ENCODE data around the gene MDN1. TPM values are rescaled to one million over a fixed set of nuclear protein-coding genes. Genes with fewer than 3 reads are reported as not detected.

MDN1 gene
- total RNA-seq, 4 donors from 2014 or later: 18.1 to 26.0 (median 19.5) TPM

GRCh38 chr6:89610149-89610642, 209.4 kb downstream of the MDN1 start:
- DNase-seq (ENCODE audit: extremely low spot score): no peak
- no peak overlapping the region for H3K4me3 ChIP-seq
- peaks cover 0 to 22% (median 10%) of the 10 kb centered on the region in 4 donors for H3K36me3 ChIP-seq
- H3K27ac ChIP-seq (replicated peaks in 1 of 4): no peak overlapping the region
- TF ChIP-seq CTCF (IDR thresholded peaks at IDR 0.05): peak; percentile 77 to 87 (median 82)
- TF ChIP-seq POLR2A (IDR thresholded peaks at IDR 0.05; ENCODE audit: low read depth): no peak
- intact Hi-C loops (cut with DNase I): loop anchor here (2.0 kb wide), 1 partner anchor 177 kb away; the partner anchor contains the start of gene ANKRD6
- WGBS: 51% methylated on average over 11 of the region's 11 CpGs
- H3K27me3 ChIP-seq: no peaks in the 10 kb centered on the region
- H3K9me3 ChIP-seq: no peaks in the 10 kb centered on the region
- no peaks in the 10 kb centered on the region for H3K4me1 ChIP-seq

GRCh38 chr6:89605861-89606260, 213.7 kb downstream of the MDN1 start:
- Histone ChIP-seq H3K9me3 (no peaks in the 10 kb centered on the region), H3K4me3 (no peak overlapping the region), H3K4me1 (no peaks in the 10 kb centered on the region), H3K36me3 (peaks cover 0 to 12% (median 8%) of the 10 kb centered on the region in 4 donors), H3K27me3 (no peaks in the 10 kb centered on the region), H3K27ac (replicated peaks in 1 of 4) (no peak overlapping the region)
- no peak for TF ChIP-seq POLR2A (IDR thresholded peaks at IDR 0.05; ENCODE audit: low read depth)
- TF ChIP-seq EP300 (IDR thresholded peaks at IDR 0.05): no peak
- no peak for TF ChIP-seq CTCF (IDR thresholded peaks at IDR 0.05)
- intact Hi-C loops (cut with DNase I): no loop called here
- DNase-seq (ENCODE audit: extremely low spot score): no peak
- WGBS: 78% methylated on average over 4 of the region's 5 CpGs

GRCh38 chr6:89604653-89605052, 214.9 kb downstream of the MDN1 start:
- H3K27me3 ChIP-seq: no peaks in the 10 kb centered on the region
- no peaks in the 10 kb centered on the region for H3K9me3 ChIP-seq
- 85% methylated on average over 5 of the region's 5 CpGs for WGBS
- no peak overlapping the region for H3K27ac ChIP-seq (replicated peaks in 1 of 4)
- H3K36me3 ChIP-seq: peaks cover 0 to 12% (median 8%) of the 10 kb centered on the region in 4 donors
- no peak overlapping the region for H3K4me3 ChIP-seq
- no peaks in the 10 kb centered on the region for H3K4me1 ChIP-seq
- intact Hi-C loops (cut with DNase I): no loop called here
- TF ChIP-seq POLR2A (IDR thresholded peaks at IDR 0.05; ENCODE audit: low read depth) (no peak), POLR2AphosphoS5 (IDR thresholded peaks at IDR 0.05) (no peak), EP300 (IDR thresholded peaks at IDR 0.05) (no peak), CTCF (IDR thresholded peaks at IDR 0.05) (no peak)
- DNase-seq (ENCODE audit: extremely low spot score): no peak

GRCh38 chr6:89602166-89602565, 217.4 kb downstream of the MDN1 start:
- no peak overlapping the region for H3K27ac ChIP-seq (replicated peaks in 1 of 4)
- TF ChIP-seq POLR2A (IDR thresholded peaks at IDR 0.05; ENCODE audit: low read depth) (no peak), EP300 (IDR thresholded peaks at IDR 0.05) (no peak), CTCF (IDR thresholded peaks at IDR 0.05) (no peak), POLR2AphosphoS5 (IDR thresholded peaks at IDR 0.05) (no peak)
- no peak overlapping the region for H3K4me3 ChIP-seq
- no peak for DNase-seq (ENCODE audit: extremely low spot score)
- WGBS: 92% methylated on average over 6 of the region's 6 CpGs
- H3K4me1 ChIP-seq: no peaks in the 10 kb centered on the region
- no peaks in the 10 kb centered on the region for H3K27me3 ChIP-seq
- H3K36me3 ChIP-seq: peaks cover 0 to 12% (median 8%) of the 10 kb centered on the region in 4 donors
- H3K9me3 ChIP-seq: no peaks in the 10 kb centered on the region
- intact Hi-C loops (cut with DNase I): no loop called here

GRCh38 chr6:89599727-89600126, 219.9 kb downstream of the MDN1 start:
- H3K9me3 ChIP-seq: no peaks in the 10 kb centered on the region
- DNase-seq (ENCODE audit: extremely low spot score): no peak
- H3K36me3 ChIP-seq: peaks cover 0 to 4% (median 2%) of the 10 kb centered on the region in 4 donors
- H3K4me3 ChIP-seq: no peak overlapping the region
- H3K4me1 ChIP-seq: no peaks in the 10 kb centered on the region
- H3K27me3 ChIP-seq: no peaks in the 10 kb centered on the region
- 89% methylated on average over 4 of the region's 7 CpGs for WGBS
- H3K27ac ChIP-seq (replicated peaks in 1 of 4): no peak overlapping the region
- intact Hi-C loops (cut with DNase I): no loop called here
- no peak for TF ChIP-seq CTCF (IDR thresholded peaks at IDR 0.05)
- TF ChIP-seq EP300 (IDR thresholded peaks at IDR 0.05): no peak
- TF ChIP-seq POLR2AphosphoS5 (IDR thresholded peaks at IDR 0.05): no peak
- TF ChIP-seq POLR2A (IDR thresholded peaks at IDR 0.05; ENCODE audit: low read depth): no peak

All from esophagus muscularis mucosa (tissue), 4 donors.